HEK293 (cell line): Measurements from ENCODE around the gene FHL1.
A peak's percentile ranks its signal among the peaks of the same experiment; 100 is the strongest.

Experiments used
- BCL11A ChIP-seq: fragments of 450-650 bp; formaldehyde crosslinking; IDR thresholded peaks from 2 replicates; pipeline ENCODE4 v1.5.1; 2016; ENCODE audit warnings: low read depth, missing biosample characterization, missing genetic modification characterization
- GLI2 ChIP-seq: fragments of 450-650 bp; formaldehyde crosslinking; IDR thresholded peaks from 2 replicates; pipeline ENCODE4; 2017; ENCODE audit warnings: missing biosample characterization, missing genetic modification characterization, low read depth, borderline replicate concordance
- GLIS1 ChIP-seq: fragments of 450-650 bp; formaldehyde crosslinking; IDR thresholded peaks from 2 replicates; pipeline ENCODE4 v1.5.1; 2016; ENCODE audit warnings: missing biosample characterization, missing genetic modification characterization
- KLF7 ChIP-seq: fragments of 450-650 bp; formaldehyde crosslinking; IDR thresholded peaks from 2 replicates; pipeline ENCODE4 v1.5.1; 2016; ENCODE audit warnings: missing biosample characterization, missing genetic modification characterization, borderline replicate concordance
- MEIS1 ChIP-seq: sonication (generic); formaldehyde crosslinking; IDR thresholded peaks from 2 replicates; pipeline ENCODE4 v1.8.1; 2022; ENCODE audit warnings: missing genetic modification reagents, mild to moderate bottlenecking, borderline replicate concordance
- OSR2 ChIP-seq: fragments of 450-650 bp; formaldehyde crosslinking; IDR thresholded peaks from 2 replicates; pipeline ENCODE4 v1.5.1; 2016; ENCODE audit warnings: missing biosample characterization, missing genetic modification characterization
- OVOL3 ChIP-seq: fragments of 450-650 bp; formaldehyde crosslinking; IDR thresholded peaks from 2 replicates; pipeline ENCODE4 v1.5.1; 2016; ENCODE audit warnings: missing biosample characterization, missing genetic modification characterization
- ZBTB1 ChIP-seq: fragments of 450-650 bp; formaldehyde crosslinking; IDR thresholded peaks from 2 replicates; pipeline ENCODE4 v1.5.1; 2016; ENCODE audit warnings: missing biosample characterization, missing genetic modification characterization
- ZBTB21 ChIP-seq: fragments of 450-650 bp; formaldehyde crosslinking; IDR thresholded peaks from 2 replicates; pipeline ENCODE4 v1.5.1; 2017; ENCODE audit warnings: missing biosample characterization, missing genetic modification characterization
- ZBTB8A ChIP-seq: fragments of 450-650 bp; formaldehyde crosslinking; IDR thresholded peaks from 2 replicates; pipeline ENCODE4 v1.5.1; 2016; ENCODE audit warnings: missing biosample characterization, missing genetic modification characterization
- ZNF138 ChIP-seq: fragments of 450-650 bp; formaldehyde crosslinking; IDR thresholded peaks from 2 replicates; pipeline ENCODE4 v1.5.1; 2016; ENCODE audit warnings: missing biosample characterization, missing genetic modification characterization, borderline replicate concordance
- ZNF140 ChIP-seq: fragments of 450-650 bp; formaldehyde crosslinking; IDR thresholded peaks from 2 replicates; pipeline ENCODE4 v1.5.1; 2016; ENCODE audit warnings: missing biosample characterization, missing genetic modification characterization
- ZNF175 ChIP-seq: fragments of 450-650 bp; formaldehyde crosslinking; IDR thresholded peaks from 2 replicates; pipeline ENCODE4 v1.5.1; 2016; ENCODE audit warnings: missing biosample characterization, missing genetic modification characterization
- ZNF202 ChIP-seq: fragments of 450-650 bp; formaldehyde crosslinking; IDR thresholded peaks from 2 replicates; pipeline ENCODE4 v1.5.1; 2016; ENCODE audit warnings: missing biosample characterization, missing genetic modification characterization, borderline replicate concordance
- ZNF214 ChIP-seq: fragments of 450-650 bp; formaldehyde crosslinking; IDR thresholded peaks from 2 replicates; pipeline ENCODE4 v1.5.1; 2017; ENCODE audit warnings: missing biosample characterization, mild to moderate bottlenecking, missing genetic modification characterization, borderline replicate concordance
- ZNF239 ChIP-seq: fragments of 450-650 bp; formaldehyde crosslinking; IDR thresholded peaks from 2 replicates; pipeline ENCODE4 v1.5.1; 2016; ENCODE audit warnings: missing biosample characterization, missing genetic modification characterization
- ZNF292 ChIP-seq: fragments of 450-650 bp; formaldehyde crosslinking; IDR thresholded peaks from 2 replicates; pipeline ENCODE4 v1.5.1; 2016; ENCODE audit warnings: low read depth, missing biosample characterization, missing genetic modification characterization, borderline replicate concordance
- ZNF341 ChIP-seq: fragments of 450-650 bp; formaldehyde crosslinking; IDR thresholded peaks from 2 replicates; pipeline ENCODE4; 2016; ENCODE audit warnings: low read depth, missing biosample characterization, missing genetic modification characterization
- ZNF354C ChIP-seq: fragments of 450-650 bp; formaldehyde crosslinking; IDR thresholded peaks from 2 replicates; pipeline ENCODE4 v1.5.1; 2016; ENCODE audit warnings: missing biosample characterization, missing genetic modification characterization, low read depth, borderline replicate concordance
- ZNF394 ChIP-seq: fragments of 450-650 bp; formaldehyde crosslinking; IDR thresholded peaks from 2 replicates; pipeline ENCODE4 v1.5.1; 2016; ENCODE audit warnings: missing biosample characterization, missing genetic modification characterization, mild to moderate bottlenecking, moderate library complexity, borderline replicate concordance
- ZNF423 ChIP-seq: fragments of 450-650 bp; formaldehyde crosslinking; IDR thresholded peaks from 2 replicates; pipeline ENCODE4 v1.5.1; 2016; ENCODE audit warnings: missing biosample characterization, missing genetic modification characterization
- ZNF426 ChIP-seq: fragments of 450-650 bp; formaldehyde crosslinking; IDR thresholded peaks from 2 replicates; pipeline ENCODE4 v1.5.1; 2017; ENCODE audit warnings: missing biosample characterization, missing genetic modification characterization, mild to moderate bottlenecking, inconsistent platforms, moderate library complexity
- ZNF433 ChIP-seq: fragments of 450-650 bp; formaldehyde crosslinking; IDR thresholded peaks from 2 replicates; pipeline ENCODE4 v1.5.1; 2016; ENCODE audit warnings: missing biosample characterization, missing genetic modification characterization, low read depth
- ZNF501 ChIP-seq: fragments of 450-650 bp; formaldehyde crosslinking; IDR thresholded peaks from 2 replicates; pipeline ENCODE4 v1.5.1; 2016; ENCODE audit warnings: missing biosample characterization, missing genetic modification characterization
- ZNF510 ChIP-seq: fragments of 450-650 bp; formaldehyde crosslinking; IDR thresholded peaks from 2 replicates; pipeline ENCODE4 v1.5.1; 2018; ENCODE audit warnings: mild to moderate bottlenecking, missing genetic modification characterization, missing biosample characterization; ENCODE audit not compliant: insufficient replicate concordance
- ZNF529 ChIP-seq: fragments of 450-650 bp; formaldehyde crosslinking; IDR thresholded peaks from 2 replicates; pipeline ENCODE4 v1.5.1; 2017; ENCODE audit warnings: missing genetic modification characterization, missing biosample characterization; ENCODE audit not compliant: insufficient replicate concordance
- ZNF558 ChIP-seq: fragments of 450-650 bp; formaldehyde crosslinking; IDR thresholded peaks from 2 replicates; pipeline ENCODE4 v1.5.1; 2016; ENCODE audit warnings: missing biosample characterization, missing genetic modification characterization
- ZNF623 ChIP-seq: fragments of 450-650 bp; formaldehyde crosslinking; IDR thresholded peaks from 2 replicates; pipeline ENCODE4 v1.5.1; 2016; ENCODE audit warnings: missing biosample characterization, missing genetic modification characterization
- ZNF654 ChIP-seq: fragments of 450-650 bp; formaldehyde crosslinking; IDR thresholded peaks from 2 replicates; pipeline ENCODE4 v1.5.1; 2016; ENCODE audit warnings: low read depth, missing biosample characterization, missing genetic modification characterization
- ZNF701 ChIP-seq: fragments of 450-650 bp; formaldehyde crosslinking; IDR thresholded peaks from 2 replicates; pipeline ENCODE4 v1.5.1; 2016; ENCODE audit warnings: missing biosample characterization, missing genetic modification characterization
- ZNF707 ChIP-seq: fragments of 450-650 bp; formaldehyde crosslinking; IDR thresholded peaks from 2 replicates; pipeline ENCODE4 v1.5.1; 2016; ENCODE audit warnings: missing biosample characterization, missing genetic modification characterization
- ZSCAN23 ChIP-seq: fragments of 450-650 bp; formaldehyde crosslinking; IDR thresholded peaks from 2 replicates; pipeline ENCODE4 v1.5.1; 2016; ENCODE audit warnings: missing biosample characterization, missing genetic modification characterization
- ZXDB ChIP-seq: fragments of 450-650 bp; formaldehyde crosslinking; IDR thresholded peaks from 2 replicates; pipeline ENCODE4 v1.5.1; 2016; ENCODE audit warnings: missing biosample characterization, missing genetic modification characterization
- TF ChIP-seq, protein P1 (sequence below): fragments of 450-650 bp; formaldehyde crosslinking; conservative IDR thresholded peaks from 2 replicates; pipeline ENCODE4 v1.5.1; 2016; ENCODE audit warnings: low read depth, missing biosample characterization, missing genetic modification characterization
- TF ChIP-seq, protein P2 (sequence below): fragments of 450-650 bp; formaldehyde crosslinking; IDR thresholded peaks from 2 replicates; pipeline ENCODE4 v1.5.1; 2017; ENCODE audit warnings: missing biosample characterization, missing genetic modification characterization
- TF ChIP-seq, protein P3 (sequence below): fragments of 450-650 bp; formaldehyde crosslinking; IDR thresholded peaks from 2 replicates; pipeline ENCODE4 v1.5.1; 2016; ENCODE audit warnings: missing biosample characterization, missing genetic modification characterization

FHL1 gene

DNA sequence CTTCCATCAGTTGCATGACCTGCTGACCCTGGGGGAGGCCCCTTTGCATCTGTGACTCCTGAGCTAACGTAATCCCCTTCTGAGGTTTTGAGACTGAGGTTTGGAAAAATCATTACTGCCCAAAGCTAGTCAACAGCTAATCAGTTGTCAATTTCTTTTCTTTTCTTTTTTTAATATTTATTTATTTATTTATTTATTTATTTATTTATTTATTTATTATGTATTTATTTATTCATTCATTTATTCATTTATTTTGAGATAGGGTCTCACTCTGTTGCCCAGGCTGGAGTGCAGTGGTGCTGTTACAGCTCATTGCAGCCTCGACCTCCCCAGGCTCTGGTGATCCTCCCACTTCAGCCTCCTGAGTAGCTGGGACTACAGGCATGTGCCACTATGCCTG is 25.1 kb upstream of the FHL1 start (continued):
- TF ChIP-seq ZNF510 (tag by site-specific recombination) = peak; percentile 61
- TF ChIP-seq ZNF623 (tag by site-specific recombination) = peak; percentile 78
- TF ChIP-seq ZNF501 (tag by site-specific recombination) = 0 out of 2 replicates have a peak, but pooled peaks have one; percentile 34
- TF ChIP-seq, protein P1, sequence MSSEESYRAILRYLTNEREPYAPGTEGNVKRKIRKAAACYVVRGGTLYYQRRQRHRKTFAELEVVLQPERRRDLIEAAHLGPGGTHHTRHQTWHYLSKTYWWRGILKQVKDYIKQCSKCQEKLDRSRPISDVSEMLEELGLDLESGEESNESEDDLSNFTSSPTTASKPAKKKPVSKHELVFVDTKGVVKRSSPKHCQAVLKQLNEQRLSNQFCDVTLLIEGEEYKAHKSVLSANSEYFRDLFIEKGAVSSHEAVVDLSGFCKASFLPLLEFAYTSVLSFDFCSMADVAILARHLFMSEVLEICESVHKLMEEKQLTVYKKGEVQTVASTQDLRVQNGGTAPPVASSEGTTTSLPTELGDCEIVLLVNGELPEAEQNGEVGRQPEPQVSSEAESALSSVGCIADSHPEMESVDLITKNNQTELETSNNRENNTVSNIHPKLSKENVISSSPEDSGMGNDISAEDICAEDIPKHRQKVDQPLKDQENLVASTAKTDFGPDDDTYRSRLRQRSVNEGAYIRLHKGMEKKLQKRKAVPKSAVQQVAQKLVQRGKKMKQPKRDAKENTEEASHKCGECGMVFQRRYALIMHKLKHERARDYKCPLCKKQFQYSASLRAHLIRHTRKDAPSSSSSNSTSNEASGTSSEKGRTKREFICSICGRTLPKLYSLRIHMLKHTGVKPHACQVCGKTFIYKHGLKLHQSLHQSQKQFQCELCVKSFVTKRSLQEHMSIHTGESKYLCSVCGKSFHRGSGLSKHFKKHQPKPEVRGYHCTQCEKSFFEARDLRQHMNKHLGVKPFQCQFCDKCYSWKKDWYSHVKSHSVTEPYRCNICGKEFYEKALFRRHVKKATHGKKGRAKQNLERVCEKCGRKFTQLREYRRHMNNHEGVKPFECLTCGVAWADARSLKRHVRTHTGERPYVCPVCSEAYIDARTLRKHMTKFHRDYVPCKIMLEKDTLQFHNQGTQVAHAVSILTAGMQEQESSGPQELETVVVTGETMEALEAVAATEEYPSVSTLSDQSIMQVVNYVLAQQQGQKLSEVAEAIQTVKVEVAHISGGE = peak; percentile 87
- TF ChIP-seq ZSCAN23 = 0 out of 2 replicates have a peak, but pooled peaks have one; percentile 32
- no peak for TF ChIP-seq ZNF239 (tag by site-specific recombination)
- peak; percentile 25; the same call in 1 of the 2 replicates for TF ChIP-seq ZNF341 (tag by site-specific recombination)
- peak; percentile 65 for TF ChIP-seq ZXDB (tag by site-specific recombination)
- no peak for TF ChIP-seq MEIS1
- TF ChIP-seq ZNF175 (tag by site-specific recombination) = no peak
- TF ChIP-seq ZNF292 (tag by site-specific recombination) = 0 out of 2 replicates have a peak, but pooled peaks have one; percentile 38
- TF ChIP-seq ZNF707 (tag by site-specific recombination) = no peak
- TF ChIP-seq ZNF138 (tag by site-specific recombination) = no peak
- 0 out of 2 replicates have a peak, but pooled peaks have one; percentile 65 for TF ChIP-seq ZNF354C
- TF ChIP-seq ZBTB8A = peak; percentile 73
- no peak for TF ChIP-seq GLIS1
- no peak; the same call in 1 of the 2 replicates for TF ChIP-seq ZNF214 (tag by site-specific recombination)
- TF ChIP-seq ZNF654 (tag by site-specific recombination) = peak; percentile 54
- TF ChIP-seq, protein P2, sequence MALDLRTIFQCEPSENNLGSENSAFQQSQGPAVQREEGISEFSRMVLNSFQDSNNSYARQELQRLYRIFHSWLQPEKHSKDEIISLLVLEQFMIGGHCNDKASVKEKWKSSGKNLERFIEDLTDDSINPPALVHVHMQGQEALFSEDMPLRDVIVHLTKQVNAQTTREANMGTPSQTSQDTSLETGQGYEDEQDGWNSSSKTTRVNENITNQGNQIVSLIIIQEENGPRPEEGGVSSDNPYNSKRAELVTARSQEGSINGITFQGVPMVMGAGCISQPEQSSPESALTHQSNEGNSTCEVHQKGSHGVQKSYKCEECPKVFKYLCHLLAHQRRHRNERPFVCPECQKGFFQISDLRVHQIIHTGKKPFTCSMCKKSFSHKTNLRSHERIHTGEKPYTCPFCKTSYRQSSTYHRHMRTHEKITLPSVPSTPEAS (tag by site-specific recombination) = no peak
- peak; percentile 24 for TF ChIP-seq ZNF529 (tag by site-specific recombination)
- TF ChIP-seq OSR2 (tag by site-specific recombination) = no peak
- TF ChIP-seq, protein P3, sequence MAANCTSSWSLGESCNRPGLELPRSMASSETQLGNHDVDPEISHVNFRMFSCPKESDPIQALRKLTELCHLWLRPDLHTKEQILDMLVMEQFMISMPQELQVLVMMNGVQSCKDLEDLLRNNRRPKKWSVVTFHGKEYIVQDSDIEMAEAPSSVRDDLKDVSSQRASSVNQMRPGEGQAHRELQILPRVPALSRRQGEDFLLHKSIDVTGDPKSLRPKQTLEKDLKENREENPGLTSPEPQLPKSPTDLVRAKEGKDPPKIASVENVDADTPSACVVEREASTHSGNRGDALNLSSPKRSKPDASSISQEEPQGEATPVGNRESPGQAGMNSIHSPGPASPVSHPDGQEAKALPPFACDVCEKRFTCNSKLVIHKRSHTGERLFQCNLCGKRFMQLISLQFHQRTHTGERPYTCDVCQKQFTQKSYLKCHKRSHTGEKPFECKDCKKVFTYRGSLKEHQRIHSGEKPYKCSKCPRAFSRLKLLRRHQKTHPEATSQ (tag by site-specific recombination) = no peak
- TF ChIP-seq ZNF558 = peak; percentile 75
- peak; percentile 94 for TF ChIP-seq ZNF426 (tag by site-specific recombination)
- TF ChIP-seq KLF7 = no peak
- TF ChIP-seq ZNF433 = peak; percentile 70; the same call in 1 of the 2 replicates
- TF ChIP-seq OVOL3 (tag by site-specific recombination) = no peak
- TF ChIP-seq BCL11A (tag by site-specific recombination) = no peak
- TF ChIP-seq ZBTB1 (tag by site-specific recombination) = no peak
- peak; percentile 45; the same call in 1 of the 2 replicates for TF ChIP-seq GLI2 (tag by site-specific recombination)
- no peak for TF ChIP-seq ZNF423 (tag by site-specific recombination)
- TF ChIP-seq ZBTB21 (tag by site-specific recombination) = 0 out of 2 replicates have a peak, but pooled peaks have one; percentile 29
- peak; percentile 96 for TF ChIP-seq ZNF394 (tag by site-specific recombination)
- no peak for TF ChIP-seq ZNF701
- peak; percentile 71; the same call in 1 of the 2 replicates for TF ChIP-seq ZNF202 (tag by site-specific recombination)
- TF ChIP-seq ZNF140 (tag by site-specific recombination) = peak; percentile 77; the same call in 1 of the 2 replicates
